ENCODE data around the gene PSMA7.
"Not testable (repeated sequence)": the region's sequence is repeated elsewhere in the genome, so short reads cannot be mapped to it uniquely, and the experiment has no call there.

The PSMA7 gene

GRCh38 chr20:62149532-62150309 is 6.5 kb upstream of the PSMA7 start:
- POLR2A ChIA-PET = interaction anchor here (1.0 kb wide), 1 partner anchor 11 kb away, joined by 3 read pairs; no protein-coding TSS in a partner anchor
- TF ChIP-seq, protein P1, sequence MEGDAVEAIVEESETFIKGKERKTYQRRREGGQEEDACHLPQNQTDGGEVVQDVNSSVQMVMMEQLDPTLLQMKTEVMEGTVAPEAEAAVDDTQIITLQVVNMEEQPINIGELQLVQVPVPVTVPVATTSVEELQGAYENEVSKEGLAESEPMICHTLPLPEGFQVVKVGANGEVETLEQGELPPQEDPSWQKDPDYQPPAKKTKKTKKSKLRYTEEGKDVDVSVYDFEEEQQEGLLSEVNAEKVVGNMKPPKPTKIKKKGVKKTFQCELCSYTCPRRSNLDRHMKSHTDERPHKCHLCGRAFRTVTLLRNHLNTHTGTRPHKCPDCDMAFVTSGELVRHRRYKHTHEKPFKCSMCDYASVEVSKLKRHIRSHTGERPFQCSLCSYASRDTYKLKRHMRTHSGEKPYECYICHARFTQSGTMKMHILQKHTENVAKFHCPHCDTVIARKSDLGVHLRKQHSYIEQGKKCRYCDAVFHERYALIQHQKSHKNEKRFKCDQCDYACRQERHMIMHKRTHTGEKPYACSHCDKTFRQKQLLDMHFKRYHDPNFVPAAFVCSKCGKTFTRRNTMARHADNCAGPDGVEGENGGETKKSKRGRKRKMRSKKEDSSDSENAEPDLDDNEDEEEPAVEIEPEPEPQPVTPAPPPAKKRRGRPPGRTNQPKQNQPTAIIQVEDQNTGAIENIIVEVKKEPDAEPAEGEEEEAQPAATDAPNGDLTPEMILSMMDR (IDR thresholded peaks at IDR 0.05; ENCODE audit: control extremely low read depth, extremely low read depth, low read depth, missing control alignments) = no peak
- no peak for DNase-seq (ENCODE audit: extremely low spot score)
- CTCF ChIA-PET = interaction anchor here (1.3 kb wide), 1 partner anchor 8 kb away, joined by 3 read pairs; no protein-coding TSS in a partner anchor

DNA sequence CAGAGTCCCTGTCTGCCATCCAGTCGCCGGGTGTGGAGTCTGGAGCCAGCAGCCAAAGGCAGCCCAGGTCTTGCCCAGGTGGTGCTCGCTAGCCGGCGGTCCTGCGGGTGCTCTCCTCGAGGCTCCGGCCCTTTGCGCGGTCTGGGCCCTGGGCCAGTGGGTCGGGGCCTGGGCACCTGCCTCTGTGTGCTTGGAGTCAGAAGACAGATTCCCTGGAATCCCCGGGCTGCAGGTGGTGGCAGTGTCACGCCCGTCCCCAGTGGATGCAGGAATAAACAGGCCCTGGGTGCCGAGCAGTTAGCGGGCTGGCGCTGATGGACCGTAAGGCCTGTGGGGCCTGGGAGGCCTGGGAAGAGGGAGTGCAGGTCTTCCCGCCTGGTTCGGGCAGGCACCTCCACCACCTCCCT is 5.7 kb upstream of the PSMA7 start:
- POLR2A ChIA-PET = no interaction called here
- CTCF ChIA-PET = no interaction called here
- no peak for DNase-seq (ENCODE audit: extremely low spot score)
- TF ChIP-seq, protein P1 (IDR thresholded peaks at IDR 0.05; ENCODE audit: control extremely low read depth, extremely low read depth, low read depth, missing control alignments) = no peak

DNA sequence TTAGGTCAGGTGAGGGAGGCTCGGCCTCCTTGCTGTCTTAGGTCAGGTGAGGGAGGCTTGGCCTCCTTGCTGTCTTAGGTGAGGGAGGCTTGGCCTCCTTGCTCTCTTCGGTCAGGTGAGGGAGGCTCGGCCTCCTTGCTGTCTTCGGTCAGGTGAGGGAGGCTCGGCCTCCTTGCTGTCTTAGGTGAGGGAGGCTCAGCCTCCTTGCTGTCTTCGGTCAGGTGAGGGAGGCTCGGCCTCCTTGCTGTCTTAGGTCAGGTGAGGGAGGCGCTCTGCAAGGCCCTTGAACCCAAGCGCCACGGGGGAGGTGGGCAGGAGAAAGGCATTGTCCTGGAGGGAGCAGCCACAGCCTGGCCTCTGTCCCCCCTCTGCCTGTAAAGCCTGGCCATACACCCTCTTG is 5.2 kb upstream of the PSMA7 start:
- DNase-seq (ENCODE audit: extremely low spot score); CTCF ChIA-PET: not testable (repeated sequence)
- POLR2A ChIA-PET = interaction anchor here (0.6 kb wide), 1 partner anchor 83 kb away, joined by 3 read pairs; the partner anchor contains the start of gene TAF4

DNA sequence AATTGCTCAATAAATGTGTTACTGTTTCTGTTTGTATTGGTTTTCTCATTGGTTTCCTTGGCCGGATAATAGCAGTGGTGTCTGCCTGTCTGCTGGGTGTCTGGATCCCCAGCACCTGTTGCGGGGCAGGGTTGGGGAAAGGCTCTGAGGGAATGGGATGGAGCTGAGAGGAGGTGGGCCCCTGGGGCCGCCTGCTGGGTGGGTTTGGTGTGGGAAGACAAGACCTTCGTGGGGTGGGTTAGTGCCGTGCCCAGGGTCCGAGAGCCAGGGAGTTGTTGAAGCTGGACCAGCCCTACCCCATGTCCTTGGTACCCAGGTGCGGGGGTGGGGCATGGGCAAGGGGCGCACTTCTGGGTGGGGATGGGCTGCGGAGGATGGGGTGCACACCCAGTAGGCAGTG is 4.3 kb upstream of the PSMA7 start:
- TF ChIP-seq, protein P1 (IDR thresholded peaks at IDR 0.05; ENCODE audit: control extremely low read depth, extremely low read depth, low read depth, missing control alignments) = no peak
- no peak for DNase-seq (ENCODE audit: extremely low spot score)
- ChIA-PET CTCF (interaction anchor here (1.0 kb wide), 1 partner anchor 10 kb away, joined by 3 read pairs; no protein-coding TSS in a partner anchor), POLR2A (interaction anchor here (0.6 kb wide), 1 partner anchor 82 kb away, joined by 3 read pairs; the partner anchor contains the start of gene TAF4)

DNA sequence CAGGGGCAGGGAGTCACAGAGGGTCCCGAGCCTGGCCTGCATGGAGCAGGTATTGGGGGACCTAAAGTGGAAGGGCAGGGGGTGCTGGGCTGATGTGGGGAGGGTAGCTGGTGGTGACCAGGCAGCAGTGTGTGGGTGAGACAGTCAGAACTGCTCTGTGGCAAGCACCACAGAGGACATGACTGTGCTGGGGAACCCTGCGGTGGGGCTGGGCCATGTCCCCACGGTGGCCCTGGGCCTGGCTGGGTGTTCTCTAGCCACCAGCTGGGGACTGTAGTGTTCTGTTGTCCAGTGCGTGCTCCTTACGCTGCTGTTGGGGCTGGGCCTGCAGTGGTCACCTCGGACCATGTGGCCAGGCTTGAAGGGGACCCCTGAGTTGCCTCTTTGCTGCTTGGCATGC is 3.9 kb upstream of the PSMA7 start:
- CTCF ChIA-PET = interaction anchor here (1.0 kb wide), 1 partner anchor 9 kb away, joined by 3 read pairs; no protein-coding TSS in a partner anchor

DNA sequence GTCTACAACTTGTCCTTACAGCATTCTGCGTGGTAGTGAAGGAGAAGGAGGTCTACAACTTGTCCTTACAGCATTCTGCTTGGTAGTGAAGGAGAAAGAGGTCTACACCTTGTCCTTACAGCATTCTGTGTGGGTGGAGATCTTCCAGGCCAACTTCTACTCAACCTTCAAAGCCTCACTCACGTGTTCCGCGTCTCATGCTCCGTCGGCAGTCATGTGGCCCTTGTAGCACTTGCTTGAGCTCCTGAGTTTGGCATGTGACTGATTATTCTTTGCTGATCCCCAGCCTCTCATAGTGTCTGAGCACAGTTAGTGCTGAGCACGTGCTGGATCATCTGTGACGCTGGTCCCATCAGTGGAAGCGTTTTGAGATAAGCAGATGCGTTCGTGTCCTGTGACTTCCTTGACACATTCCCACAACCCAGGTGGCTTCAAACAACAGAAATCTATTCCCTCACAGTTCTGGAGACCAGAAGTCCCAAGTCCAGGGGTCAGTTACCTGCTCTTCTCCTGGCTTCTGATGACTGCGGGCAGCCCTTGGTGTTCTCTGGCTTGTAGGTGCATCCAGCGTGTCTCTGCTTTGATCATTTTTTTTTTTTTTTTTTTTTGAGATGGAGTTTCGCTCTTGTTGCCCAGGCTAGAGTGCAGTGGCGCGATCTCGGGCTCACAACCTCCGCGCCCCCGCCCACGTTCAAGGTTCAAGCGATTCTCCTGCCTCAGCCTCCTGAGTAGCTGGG is 3.0 kb upstream of the PSMA7 start:
- ChIA-PET POLR2A (no interaction called here), CTCF (interaction anchor here (0.9 to 3.1 kb wide), 3 partner anchors 10 to 135 kb away, joined by 4 to 9 read pairs (median 4); no protein-coding TSS in a partner anchor)
- DNase-seq (ENCODE audit: extremely low spot score) = no peak
- TF ChIP-seq, protein P1 (IDR thresholded peaks at IDR 0.05; ENCODE audit: control extremely low read depth, extremely low read depth, low read depth, missing control alignments) = no peak

More for the DNA sequence above, 3.9 kb upstream of the PSMA7 start:
- TF ChIP-seq, protein P1 (IDR thresholded peaks at IDR 0.05; ENCODE audit: control extremely low read depth, extremely low read depth, low read depth, missing control alignments) = no peak
- POLR2A ChIA-PET = no interaction called here
- DNase-seq (ENCODE audit: extremely low spot score) = no peak
